ENCODE results near the gene USP2.

USP2 gene

DNA sequence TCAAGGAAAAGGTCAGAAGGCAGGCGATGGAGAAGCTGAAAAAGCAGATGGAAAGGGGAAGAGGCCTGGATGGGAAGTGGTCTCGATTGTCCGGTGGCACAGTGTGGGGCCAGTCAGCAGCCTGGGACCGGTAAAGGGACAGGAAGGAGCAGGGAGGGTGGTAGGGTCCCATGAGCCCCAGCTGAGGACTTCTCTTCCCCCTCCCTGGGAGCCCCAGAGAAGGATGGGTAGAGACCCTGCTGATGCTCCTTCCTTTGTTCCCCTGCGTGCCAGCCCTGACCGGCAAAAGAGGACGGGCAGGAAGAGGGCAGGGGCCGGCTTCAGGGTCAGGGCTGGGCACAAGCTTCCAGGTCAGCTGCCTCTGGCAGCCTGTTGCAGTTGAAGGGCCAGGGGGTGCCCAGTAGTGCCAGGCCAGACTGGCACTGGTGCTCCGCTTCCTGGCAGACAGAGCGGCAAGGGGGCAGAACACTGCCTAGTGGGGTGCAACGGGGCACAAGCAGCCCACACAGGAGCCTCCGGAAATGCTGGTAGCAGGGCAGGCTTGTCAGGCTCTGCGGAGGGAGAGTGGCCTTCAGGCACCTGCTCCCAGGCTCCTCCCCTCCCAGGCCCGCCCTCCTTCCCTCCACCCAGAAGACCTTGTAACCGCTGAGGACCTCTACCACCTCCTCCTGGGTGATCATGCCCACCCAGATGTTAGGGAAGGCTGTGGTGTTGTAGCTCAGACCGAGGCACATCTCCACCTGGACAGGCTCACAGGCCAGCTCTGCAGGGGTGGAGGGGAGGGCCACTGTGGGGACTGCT lies 40.1 kb downstream of the USP2 start:
- ChIA-PET POLR2A (interaction anchor here (0.5 kb wide), 1 partner anchor 91 kb away, joined by 3 read pairs; no protein-coding TSS in a partner anchor), CTCF (interaction anchor here (0.7 to 14.1 kb wide), 15 partner anchors 9 to 198 kb away, joined by 3 to 358 read pairs (median 9); partner anchors contain the start of gene USP2)
- no peak for TF ChIP-seq CTCF (IDR thresholded peaks at IDR 0.05; ENCODE audit: insufficient read depth, low read length, missing control alignments)
- no peak overlapping the region for H3K4me3 ChIP-seq (ENCODE audit: low read depth, low read length)
- DNase-seq (ENCODE audit: low read depth, low spot score): no peak

- peak within 1 kb of the TSS; percentile 59 for H3K4me3 ChIP-seq (ENCODE audit: low read depth, low read length)
- CTCF ChIA-PET: interaction anchor here (0.7 to 14.1 kb wide), 38 partner anchors 9 to 255 kb away, joined by 3 to 358 read pairs (median 4); partner anchors contain the start of genes CBL, DPAGT1, HMBS and MCAM
- DNase-seq (ENCODE audit: low read depth, low spot score): no peak
- POLR2A ChIA-PET: interaction anchor here (0.5 to 0.7 kb wide), 2 partner anchors 92 to 134 kb away, joined by 3 read pairs; no protein-coding TSS in a partner anchor
- no peak for TF ChIP-seq CTCF (IDR thresholded peaks at IDR 0.05; ENCODE audit: insufficient read depth, low read length, missing control alignments)
Measured at GRCh38 chr11:119340335-119341221, 40.9 kb downstream of the USP2 start, which contains the start of gene C1QTNF5. Gene C1QTNF5, minus strand, starts transcription at chr11:119340883. Its CDS starts 486 bp downstream, at chr11:119340397.

DNA sequence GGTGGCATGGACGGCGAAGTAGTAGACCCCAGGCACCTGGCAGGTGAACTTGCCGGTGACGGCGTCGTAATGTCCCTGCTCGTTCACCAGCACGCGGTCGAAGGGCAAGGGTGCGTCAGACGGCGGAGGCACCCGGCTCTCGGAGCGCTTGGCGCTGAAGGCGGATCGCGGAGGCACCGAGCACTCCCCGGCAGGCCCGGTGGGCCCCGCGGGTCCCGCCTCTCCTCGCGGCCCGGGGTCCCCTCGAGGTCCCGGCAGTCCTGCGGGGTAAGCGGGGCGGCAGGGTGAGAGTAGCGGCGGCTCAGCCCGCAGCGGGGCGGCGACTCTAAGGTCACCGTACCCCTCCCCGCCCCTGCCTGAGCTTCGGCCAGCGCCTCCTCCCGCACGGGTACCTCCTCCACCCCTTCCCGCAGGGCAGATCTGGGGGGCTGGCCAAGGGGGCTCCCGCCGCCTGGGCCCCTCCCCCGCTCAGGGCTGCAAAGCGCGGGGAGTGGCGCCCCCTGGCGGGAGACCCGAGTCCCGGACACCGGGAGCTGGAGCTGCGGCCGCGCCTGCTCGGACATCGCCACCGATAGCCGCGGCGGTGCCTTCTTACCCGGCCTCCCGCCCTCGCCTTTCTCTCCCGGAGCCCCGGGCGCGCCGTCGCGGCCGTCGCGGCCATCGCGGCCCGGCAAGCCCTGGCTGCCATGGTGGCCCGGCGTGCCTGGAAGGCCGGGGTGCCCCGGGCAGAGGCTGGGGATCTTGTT lies 41.7 kb downstream of the USP2 start:
- peak overlapping the region; percentile 59 for H3K4me3 ChIP-seq (ENCODE audit: low read depth, low read length)
- ChIA-PET POLR2A (interaction anchor here (0.7 kb wide), 1 partner anchor 135 kb away, joined by 3 read pairs; no protein-coding TSS in a partner anchor), CTCF (interaction anchor here (0.7 to 14.1 kb wide), 35 partner anchors 8 to 254 kb away, joined by 3 to 358 read pairs (median 6); partner anchors contain the start of genes CBL, DPAGT1, HMBS and MCAM)
- TF ChIP-seq CTCF (IDR thresholded peaks at IDR 0.05; ENCODE audit: insufficient read depth, low read length, missing control alignments): peak; percentile 91
- DNase-seq (ENCODE audit: low read depth, low spot score): no peak

DNA sequence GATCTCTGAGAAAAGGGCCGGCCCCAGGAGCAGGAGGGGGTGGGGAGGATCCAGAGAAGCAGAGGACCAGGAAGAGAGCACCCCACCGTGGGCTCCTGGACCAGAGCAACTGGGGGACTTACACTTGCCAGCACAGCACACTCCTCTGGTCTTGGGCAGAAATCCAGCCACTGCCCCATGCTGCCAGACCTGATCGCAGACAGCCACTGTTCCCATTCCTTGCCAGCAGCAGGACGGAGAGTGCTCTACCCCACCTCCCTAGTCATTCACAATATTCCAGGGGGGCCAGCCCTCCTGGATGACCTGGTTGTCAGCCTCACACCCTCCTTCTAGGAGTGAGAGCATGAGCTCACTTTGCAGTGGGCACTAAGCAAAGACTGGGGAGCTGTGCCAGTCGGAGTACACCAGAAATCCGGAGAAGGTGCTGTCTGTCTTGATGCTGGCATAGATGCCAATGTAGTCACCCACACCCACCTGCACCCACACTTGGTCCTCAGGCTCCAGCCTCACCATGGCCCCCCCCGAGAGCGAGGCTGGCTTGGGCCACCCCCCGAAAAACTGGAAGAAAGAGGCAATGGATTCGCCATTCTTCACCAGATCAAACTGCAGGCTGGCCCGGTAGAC lies 42.4 kb downstream of the USP2 start:
- peak overlapping the region; percentile 59 for H3K4me3 ChIP-seq (ENCODE audit: low read depth, low read length)
- no peak for DNase-seq (ENCODE audit: low read depth, low spot score)
- POLR2A ChIA-PET: interaction anchor here (1.1 to 1.9 kb wide), 3 partner anchors 17 to 244 kb away, joined by 6 to 12 read pairs (median 11); partner anchors contain the start of gene MCAM

More for the DNA sequence above, 42.4 kb downstream of the USP2 start:
- TF ChIP-seq CTCF (IDR thresholded peaks at IDR 0.05; ENCODE audit: insufficient read depth, low read length, missing control alignments): no peak
- CTCF ChIA-PET: interaction anchor here (0.7 to 14.1 kb wide), 54 partner anchors 7 to 283 kb away, joined by 3 to 358 read pairs (median 6); partner anchors contain the start of genes CBL, DPAGT1, HMBS and MCAM

Measured in AG04449 (cell line).